Measurements from ENCODE around the gene CDH26.

DNA sequence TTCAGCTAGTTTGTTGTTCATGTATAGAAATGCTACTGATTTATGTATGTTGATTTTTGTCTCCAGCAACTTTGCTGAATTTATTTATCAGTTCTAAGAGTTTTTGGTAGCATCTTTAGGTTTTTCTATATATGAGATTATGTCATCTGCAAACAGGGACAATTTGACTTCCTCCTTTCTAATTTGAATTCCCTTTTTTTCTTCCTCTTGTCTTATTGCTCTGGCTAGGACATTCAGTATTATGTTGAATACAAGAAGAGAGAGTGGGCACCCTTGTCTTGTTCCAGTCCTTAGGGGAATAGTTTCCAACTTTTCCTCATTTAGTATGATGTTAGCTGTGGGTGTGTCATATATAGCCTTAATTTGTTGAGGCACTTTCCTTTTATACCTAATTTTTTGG is 58.2 kb downstream of the CDH26 start:
- TF ChIP-seq, protein P1, sequence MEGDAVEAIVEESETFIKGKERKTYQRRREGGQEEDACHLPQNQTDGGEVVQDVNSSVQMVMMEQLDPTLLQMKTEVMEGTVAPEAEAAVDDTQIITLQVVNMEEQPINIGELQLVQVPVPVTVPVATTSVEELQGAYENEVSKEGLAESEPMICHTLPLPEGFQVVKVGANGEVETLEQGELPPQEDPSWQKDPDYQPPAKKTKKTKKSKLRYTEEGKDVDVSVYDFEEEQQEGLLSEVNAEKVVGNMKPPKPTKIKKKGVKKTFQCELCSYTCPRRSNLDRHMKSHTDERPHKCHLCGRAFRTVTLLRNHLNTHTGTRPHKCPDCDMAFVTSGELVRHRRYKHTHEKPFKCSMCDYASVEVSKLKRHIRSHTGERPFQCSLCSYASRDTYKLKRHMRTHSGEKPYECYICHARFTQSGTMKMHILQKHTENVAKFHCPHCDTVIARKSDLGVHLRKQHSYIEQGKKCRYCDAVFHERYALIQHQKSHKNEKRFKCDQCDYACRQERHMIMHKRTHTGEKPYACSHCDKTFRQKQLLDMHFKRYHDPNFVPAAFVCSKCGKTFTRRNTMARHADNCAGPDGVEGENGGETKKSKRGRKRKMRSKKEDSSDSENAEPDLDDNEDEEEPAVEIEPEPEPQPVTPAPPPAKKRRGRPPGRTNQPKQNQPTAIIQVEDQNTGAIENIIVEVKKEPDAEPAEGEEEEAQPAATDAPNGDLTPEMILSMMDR (IDR thresholded peaks at IDR 0.05 in 2 of 3, conservative IDR thresholded peaks at IDR 0.05 in 1 of 3; ENCODE audit: control insufficient read depth in 2 of 3, extremely low read depth in 1 of 3, insufficient read depth in 1 of 3, low read depth in 3 of 3, low read length in 3 of 3): no peak
- TF ChIP-seq NBN (IDR thresholded peaks at IDR 0.05): no peak
